GM23338 (cell line): ENCODE results near the gene MCM7. TPM values are rescaled to one million over a fixed set of nuclear protein-coding genes. Genes with fewer than 3 reads are reported as not detected.

Source experiments
- ATAC-seq: fragments of 200-7000 bp; cut with Tn5 transposase; 3 replicates; pipeline ENCODE4 v1.9.1; 2020
- DNase-seq: peaks from one replicate; pipeline ENCODE4 v3.0.0-alpha.2; 2015; ENCODE audit warnings: low spot score
- H2AFZ ChIP-seq: fragments of 200-600 bp; sonication (generic); 2 replicates; pipeline ENCODE4 v1.8.0; 2016; ENCODE audit warnings: antibody characterized with exemption, mild to moderate bottlenecking, moderate library complexity
- H3F3A ChIP-seq: fragments of 200-600 bp; sonication (generic); replicated peaks from 2 replicates; pipeline ENCODE4 v1.8.0; 2017; ENCODE audit warnings: antibody characterized with exemption, mixed run types, low read depth
- H3K27ac ChIP-seq: fragments of 200-600 bp; sonication (generic); 2 replicates; pipeline ENCODE4 v1.6.1; 2016; ENCODE audit warnings: low read depth
- H3K27me3 ChIP-seq: fragments of 200-600 bp; sonication (generic); 2 replicates; pipeline ENCODE4 v1.8.0; 2016; ENCODE audit warnings: mild to moderate bottlenecking, mixed run types, moderate library complexity; ENCODE audit not compliant: insufficient read depth
- H3K36me3 ChIP-seq: fragments of 200-600 bp; sonication (generic); 2 replicates; pipeline ENCODE4 v1.8.0; 2016; ENCODE audit warnings: mild to moderate bottlenecking; ENCODE audit not compliant: insufficient read depth
- H3K4me1 ChIP-seq: fragments of 200-600 bp; sonication (generic); 2 replicates; pipeline ENCODE4 v1.8.0; 2016; ENCODE audit warnings: mild to moderate bottlenecking, moderate library complexity; ENCODE audit not compliant: insufficient read depth
- H3K4me2 ChIP-seq: fragments of 200-600 bp; sonication (generic); 2 replicates; pipeline ENCODE4 v1.7.1; 2017; ENCODE audit warnings: mixed run types
- H3K4me3 ChIP-seq: fragments of 200-600 bp; sonication (generic); 2 replicates; pipeline ENCODE4 v1.6.1; 2016; ENCODE audit warnings: mixed run types
- H3K79me2 ChIP-seq: fragments of 200-600 bp; sonication (generic); replicated peaks from 2 replicates; pipeline ENCODE4 v1.8.0; 2017; ENCODE audit warnings: mild to moderate bottlenecking; ENCODE audit not compliant: insufficient read depth
- H3K9me2 ChIP-seq: fragments of 200-600 bp; sonication (generic); 2 replicates; pipeline ENCODE4 v1.8.0; 2017; ENCODE audit not compliant: insufficient read depth
- H4K20me1 ChIP-seq: fragments of 200-600 bp; sonication (generic); replicated peaks from 2 replicates; pipeline ENCODE4 v1.8.0; 2017; ENCODE audit warnings: mild to moderate bottlenecking; ENCODE audit not compliant: insufficient read depth
- H3K27ac Mint-ChIP-seq: 2 replicates; pipeline ENCODE4 v1.8.0; 2020; ENCODE audit warnings: inconsistent platforms, mild to moderate bottlenecking, moderate library complexity, mixed read lengths
- H3K27me3 Mint-ChIP-seq: 3 replicates; pipeline ENCODE4 v1.8.0; 2022; ENCODE audit warnings: low read depth, mild to moderate bottlenecking, moderate library complexity, mixed read lengths, inconsistent platforms; ENCODE audit not compliant: insufficient read depth, poor library complexity
- H3K36me3 Mint-ChIP-seq: 3 replicates; pipeline ENCODE4 v1.8.0; 2021; ENCODE audit warnings: low read depth, mild to moderate bottlenecking, inconsistent platforms, moderate library complexity, mixed read lengths
- H3K4me1 Mint-ChIP-seq: 3 replicates; pipeline ENCODE4 v1.8.0; 2020; ENCODE audit warnings: mild to moderate bottlenecking, inconsistent platforms, mixed read lengths
- H3K4me3 Mint-ChIP-seq: 3 replicates; pipeline ENCODE4 v1.8.0; 2021; ENCODE audit warnings: moderate library complexity, mild to moderate bottlenecking, inconsistent platforms, mixed read lengths
- H3K9me3 Mint-ChIP-seq: 3 replicates; pipeline ENCODE4 v1.8.0; 2020; ENCODE audit warnings: moderate library complexity, mild to moderate bottlenecking, inconsistent platforms, mixed read lengths
- EZH2 ChIP-seq: fragments of 200-600 bp; sonication (generic); IDR thresholded peaks from one replicate; pipeline ENCODE4 v1.8.0; 2017; ENCODE audit warnings: antibody characterized with exemption, mild to moderate bottlenecking, low read depth; ENCODE audit not compliant: unreplicated experiment
- JUNB ChIP-seq: IDR thresholded peaks from one replicate; pipeline ENCODE4 v1.6.1; 2016; ENCODE audit warnings: antibody characterized with exemption; ENCODE audit not compliant: unreplicated experiment
- NANOG ChIP-seq: IDR thresholded peaks from 2 replicates; pipeline ENCODE4 v1.6.1; 2016; ENCODE audit warnings: antibody characterized with exemption, borderline replicate concordance
- STAT1 ChIP-seq: IDR thresholded peaks from one replicate; pipeline ENCODE4 v1.6.1; 2016; ENCODE audit warnings: antibody characterized with exemption; ENCODE audit not compliant: unreplicated experiment
- ZNF114 ChIP-seq: fragments of 250-450 bp; sonication (Bioruptor Pico); IDR thresholded peaks from 2 replicates; pipeline ENCODE4 v1.5.0; 2020; ENCODE audit warnings: mild to moderate bottlenecking, moderate library complexity
- ZNF331 ChIP-seq: fragments of 250-450 bp; sonication (Bioruptor Pico); IDR thresholded peaks from 2 replicates; pipeline ENCODE4 v1.5.0; 2020; ENCODE audit warnings: low read depth, mild to moderate bottlenecking, moderate library complexity
- polyA plus RNA-seq: library from polyadenylated mRNA; unstranded; fragments of >200 nt; fragmentation: Nextera tagmentation; extraction: Ambion mirVana; gene quantifications from 2 replicates; pipeline ENCODE4 v1.2.1, GENCODE V29; 2016
- total RNA-seq: library from RNA; depleted of rRNA; stranded (reverse); fragments of >200 nt; shearing (Covaris generic); gene quantifications from 2 replicates; pipeline ENCODE4 v1.2.3, GENCODE V29; 2014
- TF ChIP-seq, protein P1 (sequence below): fragments of 250-450 bp; sonication (Bioruptor Pico); IDR thresholded peaks from 2 replicates; pipeline ENCODE4 v1.5.0; 2020; ENCODE audit warnings: mild to moderate bottlenecking, moderate library complexity
- TF ChIP-seq, protein P2 (sequence below): IDR thresholded peaks from one replicate; pipeline ENCODE4 v1.6.1; 2018; ENCODE audit warnings: antibody characterized with exemption; ENCODE audit not compliant: unreplicated experiment
- TF ChIP-seq, protein P3 (sequence below), 2 experiments: fragments of 200-600 bp in 1 of 2; sonication (generic) in 1 of 2; conservative IDR thresholded peaks; 2 replicates each; pipeline versions ENCODE4 v1.5.1 to v1.6.1; 2016 to 2017; ENCODE audit warnings: antibody characterized with exemption in 2 of 2, low read depth in 2 of 2, mild to moderate bottlenecking in 2 of 2, moderate library complexity in 1 of 2

Gene MCM7
- total and polyA plus RNA-seq, 2 experiments from 2014 or later, result 140 to 285 TPM

DNA sequence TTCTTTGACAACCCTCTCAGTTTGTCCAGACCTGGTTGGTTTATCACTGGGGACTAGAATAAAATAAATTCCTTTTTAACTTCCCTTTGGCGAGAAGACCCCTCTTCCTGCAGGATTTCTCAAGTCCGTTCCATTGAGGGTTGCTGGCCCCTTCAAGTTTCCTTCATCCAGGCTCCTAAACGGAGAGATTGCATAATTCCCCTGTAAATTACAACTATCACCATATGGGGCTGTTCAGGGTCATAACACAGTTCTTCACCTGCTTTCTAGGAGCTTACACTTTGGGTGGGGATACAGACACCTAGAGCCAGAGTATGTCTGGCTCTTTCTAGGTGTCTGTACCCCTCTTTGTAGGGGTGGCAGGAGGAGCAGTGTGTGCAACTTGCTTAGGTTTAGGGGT lies 15.7 kb downstream of the MCM7 start:
- peaks cover under 1% of the 10 kb centered on the region; the same call in 1 of the 2 replicates for H4K20me1 ChIP-seq
- no peak overlapping the region for H2AFZ ChIP-seq
- H3K9me3 Mint-ChIP-seq, result peaks cover 3% of the 10 kb centered on the region; the same call in 1 of the 3 replicates
- H3F3A ChIP-seq, result peaks cover 23% of the 10 kb centered on the region; the same call in 1 of the 2 replicates
- H3K36me3 ChIP-seq, result no peaks in the 10 kb centered on the region
- H3K4me1 Mint-ChIP-seq, result peaks cover 26% of the 10 kb centered on the region
- no peak for TF ChIP-seq ZNF114 (CRISPR knock-in tag)
- TF ChIP-seq, protein P1, sequence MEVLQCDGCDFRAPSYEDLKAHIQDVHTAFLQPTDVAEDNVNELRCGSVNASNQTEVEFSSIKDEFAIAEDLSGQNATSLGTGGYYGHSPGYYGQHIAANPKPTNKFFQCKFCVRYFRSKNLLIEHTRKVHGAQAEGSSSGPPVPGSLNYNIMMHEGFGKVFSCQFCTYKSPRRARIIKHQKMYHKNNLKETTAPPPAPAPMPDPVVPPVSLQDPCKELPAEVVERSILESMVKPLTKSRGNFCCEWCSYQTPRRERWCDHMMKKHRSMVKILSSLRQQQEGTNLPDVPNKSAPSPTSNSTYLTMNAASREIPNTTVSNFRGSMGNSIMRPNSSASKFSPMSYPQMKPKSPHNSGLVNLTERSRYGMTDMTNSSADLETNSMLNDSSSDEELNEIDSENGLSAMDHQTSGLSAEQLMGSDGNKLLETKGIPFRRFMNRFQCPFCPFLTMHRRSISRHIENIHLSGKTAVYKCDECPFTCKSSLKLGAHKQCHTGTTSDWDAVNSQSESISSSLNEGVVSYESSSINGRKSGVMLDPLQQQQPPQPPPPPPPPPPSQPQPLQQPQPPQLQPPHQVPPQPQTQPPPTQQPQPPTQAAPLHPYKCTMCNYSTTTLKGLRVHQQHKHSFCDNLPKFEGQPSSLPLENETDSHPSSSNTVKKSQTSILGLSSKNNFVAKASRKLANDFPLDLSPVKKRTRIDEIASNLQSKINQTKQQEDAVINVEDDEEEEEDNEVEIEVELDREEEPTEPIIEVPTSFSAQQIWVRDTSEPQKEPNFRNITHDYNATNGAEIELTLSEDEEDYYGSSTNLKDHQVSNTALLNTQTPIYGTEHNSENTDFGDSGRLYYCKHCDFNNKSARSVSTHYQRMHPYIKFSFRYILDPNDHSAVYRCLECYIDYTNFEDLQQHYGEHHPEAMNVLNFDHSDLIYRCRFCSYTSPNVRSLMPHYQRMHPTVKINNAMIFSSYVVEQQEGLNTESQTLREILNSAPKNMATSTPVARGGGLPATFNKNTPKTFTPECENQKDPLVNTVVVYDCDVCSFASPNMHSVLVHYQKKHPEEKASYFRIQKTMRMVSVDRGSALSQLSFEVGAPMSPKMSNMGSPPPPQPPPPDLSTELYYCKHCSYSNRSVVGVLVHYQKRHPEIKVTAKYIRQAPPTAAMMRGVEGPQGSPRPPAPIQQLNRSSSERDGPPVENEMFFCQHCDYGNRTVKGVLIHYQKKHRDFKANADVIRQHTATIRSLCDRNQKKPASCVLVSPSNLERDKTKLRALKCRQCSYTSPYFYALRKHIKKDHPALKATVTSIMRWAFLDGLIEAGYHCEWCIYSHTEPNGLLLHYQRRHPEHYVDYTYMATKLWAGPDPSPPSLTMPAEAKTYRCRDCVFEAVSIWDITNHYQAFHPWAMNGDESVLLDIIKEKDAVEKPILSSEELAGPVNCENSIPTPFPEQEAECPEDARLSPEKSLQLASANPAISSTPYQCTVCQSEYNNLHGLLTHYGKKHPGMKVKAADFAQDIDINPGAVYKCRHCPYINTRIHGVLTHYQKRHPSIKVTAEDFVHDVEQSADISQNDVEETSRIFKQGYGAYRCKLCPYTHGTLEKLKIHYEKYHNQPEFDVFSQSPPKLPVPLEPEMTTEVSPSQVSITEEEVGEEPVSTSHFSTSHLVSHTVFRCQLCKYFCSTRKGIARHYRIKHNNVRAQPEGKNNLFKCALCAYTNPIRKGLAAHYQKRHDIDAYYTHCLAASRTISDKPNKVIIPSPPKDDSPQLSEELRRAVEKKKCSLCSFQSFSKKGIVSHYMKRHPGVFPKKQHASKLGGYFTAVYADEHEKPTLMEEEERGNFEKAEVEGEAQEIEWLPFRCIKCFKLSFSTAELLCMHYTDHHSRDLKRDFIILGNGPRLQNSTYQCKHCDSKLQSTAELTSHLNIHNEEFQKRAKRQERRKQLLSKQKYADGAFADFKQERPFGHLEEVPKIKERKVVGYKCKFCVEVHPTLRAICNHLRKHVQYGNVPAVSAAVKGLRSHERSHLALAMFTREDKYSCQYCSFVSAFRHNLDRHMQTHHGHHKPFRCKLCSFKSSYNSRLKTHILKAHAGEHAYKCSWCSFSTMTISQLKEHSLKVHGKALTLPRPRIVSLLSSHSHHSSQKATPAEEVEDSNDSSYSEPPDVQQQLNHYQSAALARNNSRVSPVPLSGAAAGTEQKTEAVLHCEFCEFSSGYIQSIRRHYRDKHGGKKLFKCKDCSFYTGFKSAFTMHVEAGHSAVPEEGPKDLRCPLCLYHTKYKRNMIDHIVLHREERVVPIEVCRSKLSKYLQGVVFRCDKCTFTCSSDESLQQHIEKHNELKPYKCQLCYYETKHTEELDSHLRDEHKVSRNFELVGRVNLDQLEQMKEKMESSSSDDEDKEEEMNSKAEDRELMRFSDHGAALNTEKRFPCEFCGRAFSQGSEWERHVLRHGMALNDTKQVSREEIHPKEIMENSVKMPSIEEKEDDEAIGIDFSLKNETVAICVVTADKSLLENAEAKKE (CRISPR knock-in tag), result no peak
- no peak for TF ChIP-seq STAT1
- TF ChIP-seq, protein P2, sequence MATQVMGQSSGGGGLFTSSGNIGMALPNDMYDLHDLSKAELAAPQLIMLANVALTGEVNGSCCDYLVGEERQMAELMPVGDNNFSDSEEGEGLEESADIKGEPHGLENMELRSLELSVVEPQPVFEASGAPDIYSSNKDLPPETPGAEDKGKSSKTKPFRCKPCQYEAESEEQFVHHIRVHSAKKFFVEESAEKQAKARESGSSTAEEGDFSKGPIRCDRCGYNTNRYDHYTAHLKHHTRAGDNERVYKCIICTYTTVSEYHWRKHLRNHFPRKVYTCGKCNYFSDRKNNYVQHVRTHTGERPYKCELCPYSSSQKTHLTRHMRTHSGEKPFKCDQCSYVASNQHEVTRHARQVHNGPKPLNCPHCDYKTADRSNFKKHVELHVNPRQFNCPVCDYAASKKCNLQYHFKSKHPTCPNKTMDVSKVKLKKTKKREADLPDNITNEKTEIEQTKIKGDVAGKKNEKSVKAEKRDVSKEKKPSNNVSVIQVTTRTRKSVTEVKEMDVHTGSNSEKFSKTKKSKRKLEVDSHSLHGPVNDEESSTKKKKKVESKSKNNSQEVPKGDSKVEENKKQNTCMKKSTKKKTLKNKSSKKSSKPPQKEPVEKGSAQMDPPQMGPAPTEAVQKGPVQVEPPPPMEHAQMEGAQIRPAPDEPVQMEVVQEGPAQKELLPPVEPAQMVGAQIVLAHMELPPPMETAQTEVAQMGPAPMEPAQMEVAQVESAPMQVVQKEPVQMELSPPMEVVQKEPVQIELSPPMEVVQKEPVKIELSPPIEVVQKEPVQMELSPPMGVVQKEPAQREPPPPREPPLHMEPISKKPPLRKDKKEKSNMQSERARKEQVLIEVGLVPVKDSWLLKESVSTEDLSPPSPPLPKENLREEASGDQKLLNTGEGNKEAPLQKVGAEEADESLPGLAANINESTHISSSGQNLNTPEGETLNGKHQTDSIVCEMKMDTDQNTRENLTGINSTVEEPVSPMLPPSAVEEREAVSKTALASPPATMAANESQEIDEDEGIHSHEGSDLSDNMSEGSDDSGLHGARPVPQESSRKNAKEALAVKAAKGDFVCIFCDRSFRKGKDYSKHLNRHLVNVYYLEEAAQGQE, result no peak
- TF ChIP-seq, protein P3, sequence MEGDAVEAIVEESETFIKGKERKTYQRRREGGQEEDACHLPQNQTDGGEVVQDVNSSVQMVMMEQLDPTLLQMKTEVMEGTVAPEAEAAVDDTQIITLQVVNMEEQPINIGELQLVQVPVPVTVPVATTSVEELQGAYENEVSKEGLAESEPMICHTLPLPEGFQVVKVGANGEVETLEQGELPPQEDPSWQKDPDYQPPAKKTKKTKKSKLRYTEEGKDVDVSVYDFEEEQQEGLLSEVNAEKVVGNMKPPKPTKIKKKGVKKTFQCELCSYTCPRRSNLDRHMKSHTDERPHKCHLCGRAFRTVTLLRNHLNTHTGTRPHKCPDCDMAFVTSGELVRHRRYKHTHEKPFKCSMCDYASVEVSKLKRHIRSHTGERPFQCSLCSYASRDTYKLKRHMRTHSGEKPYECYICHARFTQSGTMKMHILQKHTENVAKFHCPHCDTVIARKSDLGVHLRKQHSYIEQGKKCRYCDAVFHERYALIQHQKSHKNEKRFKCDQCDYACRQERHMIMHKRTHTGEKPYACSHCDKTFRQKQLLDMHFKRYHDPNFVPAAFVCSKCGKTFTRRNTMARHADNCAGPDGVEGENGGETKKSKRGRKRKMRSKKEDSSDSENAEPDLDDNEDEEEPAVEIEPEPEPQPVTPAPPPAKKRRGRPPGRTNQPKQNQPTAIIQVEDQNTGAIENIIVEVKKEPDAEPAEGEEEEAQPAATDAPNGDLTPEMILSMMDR (conservative IDR thresholded peaks at IDR 0.05; ENCODE audit: low read depth in 2 of 2), result no peak
- no peak for TF ChIP-seq ZNF331
- no peak for TF ChIP-seq JUNB
- no peak for TF ChIP-seq NANOG
- no peak for TF ChIP-seq EZH2
- H3K4me3 ChIP-seq, result no peak overlapping the region
- DNase-seq (no peak), ATAC-seq (no peak)
- peaks cover 14% of the 10 kb centered on the region for H3K4me1 ChIP-seq
- peaks cover 16% of the 10 kb centered on the region for H3K79me2 ChIP-seq
- peaks cover 13% of the 10 kb centered on the region for H3K27me3 Mint-ChIP-seq
- H3K36me3 Mint-ChIP-seq, result peaks cover 11% of the 10 kb centered on the region
- H3K27ac ChIP-seq, result no peak overlapping the region
- H3K4me3 Mint-ChIP-seq, result no peak overlapping the region
- no peaks in the 10 kb centered on the region for H3K9me2 ChIP-seq
- H3K27me3 ChIP-seq, result no peaks in the 10 kb centered on the region
- H3K27ac Mint-ChIP-seq, result no peak overlapping the region
- H3K4me2 ChIP-seq, result no peak overlapping the region
